GM19467 (cell line): ENCODE data around the gene DCLK2.
"Not testable (repeated sequence)": the region's sequence is repeated elsewhere in the genome, so short reads cannot be mapped to it uniquely, and the experiment has no call there.

ENCODE experiments used
- ATAC-seq: cut with Tn5 transposase; IDR thresholded peaks from one replicate; pipeline ENCODE4 v1.9.1; 2021; ENCODE audit warnings: mild to moderate bottlenecking, moderate library complexity; ENCODE audit not compliant: unreplicated experiment

DCLK2 gene

DNA sequence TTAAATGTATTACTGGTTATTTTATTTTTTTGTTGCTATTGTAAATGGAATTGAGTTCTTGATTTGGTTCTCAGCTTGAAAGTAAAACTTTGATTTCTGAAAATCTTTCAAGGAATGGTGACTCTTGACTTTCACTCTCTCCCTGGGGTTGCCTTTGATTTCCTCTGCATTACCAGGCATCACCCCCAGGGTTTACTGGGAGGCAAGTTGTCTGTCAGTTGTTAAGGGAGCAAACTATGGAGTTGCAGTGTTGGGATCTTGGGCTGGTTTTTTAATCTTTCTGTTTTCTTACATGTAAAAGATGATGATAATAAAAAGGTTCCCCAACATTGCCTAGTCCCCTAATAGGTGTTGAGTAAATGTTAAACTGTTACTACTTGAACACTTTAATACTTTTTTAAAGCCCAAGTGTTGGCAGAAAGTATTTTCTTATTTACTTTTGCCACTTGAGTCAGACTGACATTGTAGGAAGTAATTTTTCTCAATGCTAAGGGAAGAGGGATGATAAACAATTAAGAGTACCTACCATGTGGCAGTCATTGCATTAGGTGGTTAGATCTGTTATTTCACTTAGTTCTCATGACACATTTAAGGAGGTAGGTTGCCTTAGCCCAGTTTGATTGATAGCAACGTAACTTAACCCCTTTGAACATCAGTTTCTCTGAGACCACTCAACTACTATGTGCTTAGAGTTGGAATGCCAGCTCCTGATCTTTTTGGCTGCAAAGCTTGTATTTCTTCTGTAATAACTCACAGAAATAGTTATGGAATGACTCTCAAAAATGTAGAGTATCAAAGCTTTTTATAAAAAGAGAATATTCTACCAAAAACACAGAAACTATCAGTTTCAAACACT, 67.1 kb downstream of the DCLK2 start:
- ATAC-seq, result no peak

DNA sequence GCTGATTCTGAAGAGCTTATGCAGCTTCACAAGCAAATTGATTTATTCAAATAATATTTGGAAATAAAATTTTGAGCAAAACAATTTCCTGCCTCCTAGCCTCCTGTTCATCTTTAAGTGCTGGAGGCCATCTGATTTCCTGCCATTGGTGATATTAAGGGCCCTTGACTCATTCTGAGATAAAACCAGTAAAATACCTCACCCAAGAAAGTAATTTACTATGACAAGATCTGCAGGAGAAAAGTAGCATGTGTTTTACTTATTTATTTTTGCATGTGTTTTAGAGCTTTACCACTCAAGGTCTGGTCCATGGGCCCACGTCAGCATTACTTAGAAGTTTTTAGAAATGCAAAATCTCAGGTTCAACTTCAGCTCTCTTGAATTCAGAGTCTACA, 67.7 kb downstream of the DCLK2 start:
- ATAC-seq, result no peak

DNA sequence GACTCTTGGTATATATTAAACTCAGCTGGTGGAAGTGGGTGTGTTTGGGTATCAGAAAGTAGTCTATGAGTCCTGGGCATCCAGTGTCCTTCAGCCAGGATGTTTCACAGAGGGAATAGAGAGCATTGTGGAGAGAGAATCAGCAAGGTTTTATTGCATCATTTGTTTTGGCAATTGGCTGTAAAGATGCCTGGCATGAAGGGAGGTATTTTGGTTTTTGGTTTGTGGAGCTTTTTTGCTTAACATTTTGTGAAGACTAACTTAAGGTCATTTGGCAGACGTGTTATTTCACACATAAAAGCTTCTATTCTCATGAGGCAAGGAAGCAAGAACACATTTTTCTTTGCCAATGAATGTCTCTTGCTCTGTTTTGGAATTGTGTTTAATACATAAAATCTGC, 71.1 kb downstream of the DCLK2 start:
- no peak for ATAC-seq

DNA sequence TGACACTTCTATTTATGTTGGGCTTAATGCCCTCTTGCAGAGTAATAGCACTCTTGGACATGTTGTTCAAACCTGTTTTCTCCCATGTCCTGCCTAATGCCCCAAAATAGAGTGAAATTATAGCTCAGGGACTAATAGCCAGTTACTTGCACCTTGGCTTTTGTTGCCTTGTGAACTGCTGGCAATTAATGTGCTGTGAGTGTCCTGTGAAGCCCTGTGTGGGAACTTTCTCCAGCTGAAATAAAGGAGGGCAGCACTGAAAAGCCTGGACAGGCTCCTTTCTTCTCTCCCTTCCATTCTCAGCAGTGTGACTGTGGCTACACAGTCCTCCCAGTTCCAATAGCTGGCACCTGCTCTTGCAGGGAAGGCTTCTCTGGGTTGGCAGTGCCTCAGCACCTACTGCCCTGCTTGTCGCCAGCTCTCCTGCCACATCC, 72.4 kb downstream of the DCLK2 start:
- no peak for ATAC-seq

DNA sequence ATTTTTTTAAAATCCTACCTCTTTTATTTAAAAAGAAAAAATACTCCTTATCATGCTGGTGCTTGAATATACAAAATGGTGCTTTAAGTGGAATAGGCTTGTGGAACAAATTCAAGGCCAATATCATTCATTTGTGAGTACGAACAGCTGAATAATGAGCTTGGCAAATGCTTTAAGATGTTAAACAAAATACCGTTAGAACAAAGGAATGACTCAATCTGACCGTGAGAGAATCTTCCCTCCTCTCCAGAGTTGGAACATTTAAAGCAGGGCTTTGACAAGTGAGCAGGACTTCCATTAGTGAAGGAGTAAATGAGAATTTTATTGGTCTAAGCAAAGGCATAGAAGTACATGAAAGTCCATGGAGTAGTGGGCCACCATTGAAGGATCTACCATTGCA, 74.5 kb downstream of the DCLK2 start:
- ATAC-seq, result no peak

DNA sequence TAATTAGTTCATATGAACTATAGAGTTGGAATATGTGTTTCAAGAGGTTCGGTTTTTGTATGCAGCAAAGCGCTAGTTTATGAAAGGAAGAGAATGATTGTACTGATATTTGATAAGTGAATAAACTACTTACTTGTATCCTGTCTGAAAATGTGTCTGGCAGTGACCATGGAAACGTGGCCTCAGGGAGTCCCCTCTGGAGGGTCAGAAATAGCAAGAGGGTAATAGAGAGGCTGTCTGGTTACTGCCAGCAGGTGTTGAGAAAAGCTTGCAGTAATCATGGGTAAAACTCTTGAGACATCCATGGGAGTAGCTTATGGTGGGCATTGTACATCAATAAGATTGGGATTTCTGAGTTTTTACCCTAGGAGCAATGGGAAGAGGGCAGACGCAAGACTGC, 77.1 kb downstream of the DCLK2 start:
- ATAC-seq, result no peak

DNA sequence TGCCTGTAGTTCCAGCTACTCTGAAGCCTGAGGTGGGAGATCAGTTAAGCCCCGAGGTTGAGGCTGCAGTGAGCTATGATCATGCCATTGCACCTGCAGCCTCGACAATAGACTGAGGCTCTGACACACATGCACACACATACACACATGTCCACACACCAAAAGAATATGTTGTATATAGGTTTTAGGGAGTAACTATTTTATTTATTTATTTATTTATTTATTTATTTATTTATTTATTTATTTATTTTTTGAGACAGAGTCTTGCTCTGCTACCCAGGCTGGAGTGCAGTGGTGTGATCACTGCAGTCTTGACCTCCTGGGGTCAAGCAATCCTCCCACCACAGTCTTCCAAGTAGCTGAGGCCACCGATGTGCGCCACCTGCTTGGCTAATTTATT, 78.3 kb downstream of the DCLK2 start:
- no peak for ATAC-seq

DNA sequence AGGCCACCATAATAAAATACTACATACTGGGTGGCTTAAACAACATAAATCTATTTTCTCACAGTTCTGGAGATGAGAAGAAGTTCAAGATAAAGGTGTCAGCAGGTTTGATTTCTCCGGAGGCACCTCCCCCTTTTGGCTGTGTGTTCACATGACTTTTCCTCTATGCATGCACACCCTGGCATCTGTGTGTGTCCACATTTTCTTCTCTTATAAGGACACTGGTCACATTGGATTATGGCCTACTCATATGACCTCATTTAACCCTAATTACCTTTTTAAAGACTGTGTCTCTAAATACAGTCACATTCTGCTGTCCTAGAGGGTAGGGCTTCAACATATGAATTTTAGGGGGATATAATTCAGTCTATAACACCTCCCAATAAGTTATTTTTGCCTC, 79.8 kb downstream of the DCLK2 start:
- ATAC-seq, result no peak

DNA sequence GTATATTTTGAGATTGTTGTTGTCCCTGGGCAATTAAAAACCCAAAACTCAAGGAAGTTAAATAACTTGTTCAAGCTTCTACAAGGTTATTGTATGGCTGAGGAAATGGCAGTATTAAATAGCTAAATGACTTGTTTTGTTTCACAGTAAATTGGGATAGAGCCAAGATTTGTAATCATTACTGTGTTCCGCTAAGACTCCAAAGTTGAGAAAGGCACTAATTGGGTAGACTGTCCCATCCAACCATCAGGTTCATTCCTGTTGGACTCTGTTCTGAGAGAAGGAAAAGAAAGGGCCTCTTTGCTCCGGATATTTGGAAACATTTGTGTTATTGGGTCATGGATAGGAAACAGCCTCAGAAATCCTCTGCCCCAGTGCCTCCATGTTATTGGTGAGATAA, 82.2 kb downstream of the DCLK2 start:
- ATAC-seq, result no peak

DNA sequence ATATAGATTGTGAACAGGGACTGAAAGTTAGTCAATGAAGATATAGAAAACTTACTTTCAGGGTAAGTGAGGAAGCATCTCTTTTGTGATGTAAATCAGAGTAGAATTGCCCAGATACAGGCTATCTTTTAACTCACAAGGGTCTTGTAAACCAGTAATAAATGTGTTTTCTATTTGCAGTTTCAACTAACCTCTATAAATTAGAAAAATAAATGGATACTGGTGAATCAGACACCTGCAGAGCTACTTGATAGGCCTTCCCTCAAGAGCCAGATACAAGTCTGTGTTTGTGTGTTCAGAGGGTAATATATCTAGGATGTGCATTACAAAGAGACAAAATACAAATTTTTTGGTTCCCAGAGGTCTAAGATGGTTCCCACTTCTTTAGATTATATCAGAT, 82.9 kb downstream of the DCLK2 start:
- ATAC-seq, result no peak

DNA sequence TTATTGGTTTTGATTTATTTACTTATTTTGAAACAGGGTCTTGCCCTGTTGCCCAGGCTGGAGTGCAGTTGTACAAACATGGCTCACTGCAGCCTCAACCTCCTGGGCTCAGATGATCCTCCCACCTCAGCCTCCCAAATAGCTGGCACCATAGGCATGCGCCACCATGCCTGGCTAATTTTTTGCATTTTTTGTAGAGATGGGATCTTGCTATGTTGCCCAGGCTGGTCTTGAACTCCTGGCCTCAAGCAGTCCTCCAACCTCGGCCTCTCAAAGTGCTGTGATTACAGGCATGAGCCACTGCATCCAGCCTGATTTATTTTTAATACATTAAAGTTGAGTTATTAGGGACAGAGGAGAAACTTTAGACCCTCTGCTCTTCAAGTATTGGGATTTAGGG, 83.8 kb downstream of the DCLK2 start:
- not testable (repeated sequence) for ATAC-seq

DNA sequence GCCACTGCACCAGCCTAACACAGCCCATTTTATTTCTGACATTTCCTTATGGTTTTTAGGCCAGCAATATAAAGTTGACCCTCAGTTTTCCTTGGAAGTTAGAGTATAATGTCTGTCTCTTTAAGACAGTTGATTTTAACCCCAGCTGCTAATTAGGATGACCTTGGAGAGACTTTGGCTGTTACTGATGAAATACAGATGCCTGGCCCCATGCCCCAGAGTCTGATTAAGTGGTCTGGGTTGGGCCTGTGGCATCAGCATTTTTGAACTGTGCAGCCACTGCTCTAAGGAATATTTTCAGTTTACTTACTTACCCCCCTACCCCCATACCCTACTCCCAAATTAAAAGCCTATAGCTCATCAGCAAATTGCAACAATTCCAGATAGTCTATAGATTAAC, 85.8 kb downstream of the DCLK2 start:
- ATAC-seq, result no peak

DNA sequence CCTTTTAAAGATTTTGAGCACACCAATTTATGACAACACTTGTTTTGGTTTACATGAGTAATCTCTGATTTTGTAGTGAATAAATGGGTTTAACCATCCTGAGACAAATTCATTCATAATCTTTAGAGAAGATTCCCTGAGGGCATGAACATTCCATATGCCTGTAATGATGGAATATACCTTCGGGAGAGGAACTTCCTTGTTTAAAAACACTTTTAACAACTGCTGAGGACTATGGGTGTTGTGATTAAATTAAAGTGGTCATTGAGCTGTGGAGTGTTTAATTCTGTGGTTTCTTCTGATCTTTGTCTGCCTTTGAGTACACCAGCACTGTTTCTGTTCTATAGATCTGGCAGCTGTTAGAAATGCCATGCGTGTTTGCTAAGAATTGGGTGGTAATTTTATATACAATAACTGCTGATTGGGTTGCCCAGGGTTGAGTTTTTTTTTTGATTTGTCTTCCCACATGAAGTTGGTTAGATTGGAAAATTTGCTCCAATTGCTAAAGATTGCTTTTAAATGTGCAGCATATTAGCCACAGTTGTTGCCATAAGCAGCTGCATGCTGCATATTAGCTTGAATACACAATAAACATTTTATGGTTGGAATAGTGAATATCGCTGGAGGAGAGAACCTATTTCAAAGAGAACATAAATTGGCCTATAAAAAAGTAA, 86.8 kb downstream of the DCLK2 start:
- no peak for ATAC-seq

DNA sequence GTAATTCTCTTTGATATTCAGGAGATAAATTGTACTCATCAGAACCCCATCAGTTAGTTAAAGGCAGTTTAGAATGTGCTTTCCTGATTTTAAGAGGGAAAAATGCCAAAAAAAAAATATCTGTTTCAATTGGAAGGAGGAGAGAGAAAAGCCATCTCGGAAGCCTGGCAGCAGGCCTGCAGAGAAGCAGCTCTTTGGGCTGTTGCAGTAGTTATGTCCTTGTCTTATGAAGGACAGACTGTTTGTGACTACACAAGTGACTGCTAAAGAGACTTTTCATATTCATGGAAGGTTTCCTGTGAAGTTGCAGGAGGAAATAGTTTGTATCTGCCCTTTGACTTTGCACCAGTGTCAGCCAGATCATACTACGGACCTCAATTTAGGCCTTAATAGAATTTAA, 88.8 kb downstream of the DCLK2 start:
- no peak for ATAC-seq

DNA sequence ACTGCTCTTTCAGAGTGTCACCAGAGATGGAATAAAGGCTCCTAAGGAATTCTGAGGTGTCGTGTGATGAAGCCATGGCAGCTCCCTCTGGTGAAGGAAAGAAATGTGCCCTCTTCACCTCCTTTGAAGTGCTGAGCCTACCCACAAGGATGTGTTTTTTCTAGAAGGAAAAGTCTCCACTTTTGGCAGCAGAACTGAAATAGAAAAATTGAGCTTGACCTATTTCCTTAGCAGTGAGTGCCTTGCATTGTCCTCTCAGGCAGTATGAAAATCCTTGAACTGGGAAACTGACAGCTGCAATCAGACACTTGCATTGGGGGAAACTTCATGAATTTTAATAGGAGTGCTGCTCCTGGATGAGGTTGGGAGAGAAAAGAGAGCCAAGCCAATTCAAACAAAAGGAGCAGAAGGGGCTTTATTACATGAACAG, 95.2 kb downstream of the DCLK2 start:
- ATAC-seq, result no peak

DNA sequence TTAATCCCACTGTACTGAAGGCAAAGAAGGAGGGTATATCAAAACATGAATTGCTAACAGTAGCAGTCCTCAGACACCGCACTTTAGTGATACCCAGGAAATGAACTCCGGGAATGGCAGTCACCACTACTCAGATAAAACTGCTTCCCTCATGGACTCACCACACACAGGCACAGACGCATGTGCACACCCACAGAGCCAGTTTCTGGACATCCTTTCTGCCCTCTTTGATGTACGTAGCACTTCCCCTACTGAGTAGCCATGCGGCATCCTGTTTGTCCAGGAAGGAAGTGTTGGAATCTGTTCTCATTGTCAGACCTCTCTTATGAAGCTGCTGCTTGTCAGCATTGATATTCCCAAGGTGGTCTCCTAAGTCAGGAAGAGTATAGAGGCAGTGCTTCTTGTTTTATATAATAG, 95.7 kb downstream of the DCLK2 start:
- no peak for ATAC-seq

DNA sequence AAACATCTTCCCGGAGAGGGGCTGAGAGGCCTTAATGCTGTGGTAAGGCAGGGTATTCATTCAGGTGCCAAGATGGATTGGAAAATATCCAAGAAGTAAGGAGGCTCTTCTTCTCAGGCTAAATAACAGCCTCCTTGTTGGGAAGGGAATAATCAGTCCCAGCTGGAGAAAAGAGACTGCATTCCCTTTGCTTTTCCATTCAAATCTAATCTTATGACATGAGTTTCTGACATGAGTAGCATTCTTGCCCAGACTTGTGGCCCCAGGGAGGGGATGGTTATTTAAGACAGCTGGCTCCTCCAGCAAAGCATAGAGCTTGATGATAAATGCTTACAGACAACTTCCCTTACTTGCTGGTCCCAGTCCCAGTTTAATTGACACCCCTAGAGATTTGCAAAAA, 98.3 kb downstream of the DCLK2 start:
- ATAC-seq, result no peak

DNA sequence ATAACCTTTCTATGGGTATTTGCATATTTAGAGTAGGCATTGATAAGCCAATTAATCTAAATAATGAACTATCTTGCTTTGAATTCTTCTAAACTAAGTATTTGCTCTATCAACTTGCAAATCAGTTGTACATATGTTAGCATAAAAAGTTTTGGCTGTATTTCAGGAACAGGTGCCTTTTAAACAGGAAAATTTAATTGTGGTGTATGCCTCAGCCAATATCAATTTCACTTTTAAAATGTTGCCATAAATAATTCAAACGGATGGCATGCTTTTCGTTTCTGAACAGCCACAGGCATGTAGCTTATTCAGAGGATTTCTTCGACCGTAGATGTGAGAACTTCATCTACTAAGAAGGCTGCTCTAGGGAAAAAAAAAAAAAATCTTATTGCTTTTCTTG, 99.9 kb downstream of the DCLK2 start:
- no peak for ATAC-seq

DNA sequence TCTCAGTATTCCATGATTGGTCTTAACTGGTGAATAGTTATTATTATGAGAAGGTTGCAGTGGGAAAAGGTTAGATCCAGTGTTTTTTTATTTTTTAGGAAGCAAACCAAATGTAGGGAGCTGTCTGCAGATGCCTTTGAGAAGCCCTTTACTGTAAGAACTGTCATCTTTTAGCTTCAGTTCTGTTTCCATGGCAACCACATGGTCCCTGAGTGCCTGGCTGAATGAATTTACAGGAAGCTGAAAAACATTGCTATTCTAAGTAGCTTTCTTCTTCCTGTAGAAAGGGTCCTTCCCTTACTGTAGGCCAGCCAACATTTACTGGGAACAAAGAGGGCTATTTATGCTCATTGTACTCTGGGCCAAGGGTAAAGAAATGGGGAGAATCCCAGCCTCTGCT, 103.3 kb downstream of the DCLK2 start:
- ATAC-seq, result no peak

DNA sequence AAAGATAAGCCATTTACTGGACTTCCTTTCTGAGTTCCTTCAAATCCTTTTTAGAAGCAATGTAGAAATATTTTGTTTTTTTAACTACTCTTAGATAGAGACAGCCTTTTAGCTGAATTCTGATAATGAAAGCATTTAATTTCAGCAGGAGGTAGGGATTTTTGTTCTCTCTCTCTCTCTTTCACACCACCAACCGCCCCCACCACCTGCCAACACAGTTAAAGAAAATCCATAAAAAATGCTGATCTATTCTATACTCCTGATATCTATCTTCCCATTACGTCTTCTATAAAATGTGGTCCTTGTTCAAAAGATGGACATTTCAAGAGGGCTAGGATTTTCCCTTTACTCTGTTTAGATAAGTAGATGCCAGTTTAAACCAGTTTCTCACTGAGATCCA, 104.5 kb downstream of the DCLK2 start:
- no peak for ATAC-seq

DNA sequence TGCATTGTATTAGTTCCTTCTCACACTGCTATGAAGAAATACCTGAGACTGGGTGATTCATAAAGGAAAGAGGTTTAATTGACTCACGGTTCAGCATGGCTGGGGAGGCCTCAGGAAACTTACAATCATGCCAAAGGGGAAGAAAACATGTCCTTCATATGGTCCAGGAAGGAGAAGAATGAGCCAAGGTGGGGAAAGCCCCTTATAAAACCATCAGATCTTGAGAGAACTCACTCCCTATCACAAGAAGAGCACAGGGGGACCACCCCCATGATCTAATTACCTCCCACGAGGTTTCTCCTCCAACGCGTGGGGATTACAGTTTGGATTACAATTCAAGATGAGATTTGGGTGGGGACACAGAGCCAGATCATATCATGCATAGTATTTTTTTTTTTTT, 106.8 kb downstream of the DCLK2 start:
- not testable (repeated sequence) for ATAC-seq

DNA sequence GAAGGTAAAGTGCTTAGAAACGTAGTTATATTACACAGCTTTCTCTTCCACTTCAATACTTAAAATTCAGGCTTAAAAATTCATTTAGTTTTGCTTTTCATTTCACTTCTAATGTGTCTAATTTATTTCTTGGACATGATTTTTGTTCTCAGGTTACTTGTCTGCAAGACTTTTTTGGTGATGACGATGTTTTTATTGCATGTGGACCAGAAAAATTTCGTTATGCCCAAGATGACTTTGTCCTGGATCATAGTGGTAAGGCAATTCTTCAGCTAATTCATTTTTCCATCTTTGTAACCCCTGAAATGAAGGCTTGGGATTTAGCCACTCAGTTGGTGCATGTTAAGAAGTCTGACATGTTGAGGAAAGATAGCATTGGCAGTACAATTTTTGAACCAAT, 114.7 kb downstream of the DCLK2 start:
- ATAC-seq, result no peak
